Thymus (tissue), 14 donors: ENCODE results near the gene MIX23. TPM values are rescaled to one million over a fixed set of nuclear protein-coding genes. Genes with fewer than 3 reads are reported as not detected.
A peak's percentile ranks its signal among the peaks of the same experiment; 100 is the strongest.

Source experiments
- DNase-seq, 9 donors: peaks; one replicate each; pipeline ENCODE4 v3.0.0-alpha.2; 2013; ENCODE audit warnings: low spot score in 9 of 9, low read depth in 6 of 9, missing footprints in 1 of 9
- H3K27ac ChIP-seq, 2 donors: one replicate each; pipeline ENCODE4 v1.5.1; 2013; ENCODE audit warnings: control low read depth in 1 of 2, low read depth in 1 of 2, low read length in 1 of 2, mild to moderate bottlenecking in 1 of 2, moderate library complexity in 1 of 2
- H3K27me3 ChIP-seq, 2 donors: one replicate each; pipeline ENCODE4 v1.5.1; 2013; ENCODE audit warnings: low read length in 1 of 2; ENCODE audit not compliant: control insufficient read depth in 2 of 2, insufficient read depth in 1 of 2
- H3K36me3 ChIP-seq, 2 donors: one replicate each; pipeline ENCODE4 v1.5.1; 2013; ENCODE audit warnings: low read length in 1 of 2, mild to moderate bottlenecking in 1 of 2, moderate library complexity in 1 of 2; ENCODE audit not compliant: control insufficient read depth in 2 of 2, insufficient read depth in 2 of 2
- H3K4me1 ChIP-seq, 2 donors: one replicate each; pipeline ENCODE4 v1.5.1; 2013; ENCODE audit warnings: low read length in 2 of 2; ENCODE audit not compliant: control insufficient read depth in 2 of 2, insufficient read depth in 2 of 2
- H3K4me3 ChIP-seq, 2 donors: one replicate each; pipeline ENCODE4 v1.5.1; 2013; ENCODE audit warnings: low read length in 2 of 2, control low read depth in 1 of 2, mild to moderate bottlenecking in 1 of 2
- H3K9me3 ChIP-seq, 2 donors: one replicate each; pipeline ENCODE4 v1.5.1; 2013; ENCODE audit warnings: low read length in 1 of 2, mild to moderate bottlenecking in 1 of 2; ENCODE audit not compliant: control insufficient read depth in 2 of 2, insufficient read depth in 1 of 2
- WGBS: extraction: QIAGEN DNeasy Blood & Tissue Kit; methylation state at CpG from one replicate; pipeline ENCODE4 v1.1.7; 2013; 5-methylcytosine and 5-hydroxymethylcytosine counted together
- long read RNA-seq, 10 donors: transcript quantifications; one replicate each; lab custom pipeline, GENCODE V29; 2026
- polyA plus RNA-seq: library from polyadenylated mRNA; stranded (reverse); fragments of 200-250 nt; gene quantifications from one replicate; pipeline ENCODE4 v1.2.3, GENCODE V29; 2013
- total RNA-seq: library from RNA; stranded (reverse); fragments of 120-200 nt; gene quantifications from one replicate; pipeline ENCODE4 v1.2.4, GENCODE V29; 2013
- donor health status: healthy.

MIX23 gene
- total RNA-seq: 40.1 TPM
- 33.8 TPM for polyA plus RNA-seq
- long read RNA-seq, donor 1, partial matches to known transcripts: 0 of 2 reads
- long read RNA-seq, donor 1, other reads (novel, unspliced or antisense): 0 of 2 reads
- long read RNA-seq, donor 2, transcript CCDC58-207 (3 exons, 683 nt): minor isoform, 5 of 20 reads
- long read RNA-seq, donor 2, transcript CCDC58-201 (5 exons, 720 nt): major isoform, 14 of 20 reads
- long read RNA-seq, donor 2, partial matches to known transcripts: 0 of 20 reads
- long read RNA-seq, donor 2, other reads (novel, unspliced or antisense): 0 of 20 reads
- long read RNA-seq, donor 3, transcript CCDC58-201 (5 exons, 720 nt): major isoform, 21 of 31 reads
- long read RNA-seq, donor 3, transcript CCDC58-207 (3 exons, 683 nt): minor isoform, 9 of 31 reads
- long read RNA-seq, donor 3, partial matches to known transcripts: 0 of 31 reads
- long read RNA-seq, donor 3, other reads (novel, unspliced or antisense): 0 of 31 reads
- long read RNA-seq, donor 4, transcript CCDC58-201 (5 exons, 720 nt): major isoform, 12 of 13 reads
- long read RNA-seq, donor 4, partial matches to known transcripts: 0 of 13 reads
- long read RNA-seq, donor 4, other reads (novel, unspliced or antisense): 0 of 13 reads
- long read RNA-seq, donor 5, transcript CCDC58-201 (5 exons, 720 nt): major isoform, 33 of 57 reads
- long read RNA-seq, donor 5, transcript CCDC58-207 (3 exons, 683 nt): minor isoform, 14 of 57 reads
- long read RNA-seq, donor 5, partial matches to known transcripts: 7 of 57 reads
- long read RNA-seq, donor 5, other reads (novel, unspliced or antisense): 0 of 57 reads
- long read RNA-seq, donor 6, transcript CCDC58-201 (5 exons, 720 nt): major isoform, 10 of 15 reads
- long read RNA-seq, donor 6, partial matches to known transcripts: 0 of 15 reads
- long read RNA-seq, donor 6, other reads (novel, unspliced or antisense): 0 of 15 reads
- long read RNA-seq, donor 7, transcript CCDC58-201 (5 exons, 720 nt): major isoform, 12 of 16 reads
- long read RNA-seq, donor 7, partial matches to known transcripts: 0 of 16 reads
- long read RNA-seq, donor 7, other reads (novel, unspliced or antisense): 0 of 16 reads
- long read RNA-seq, donor 8, partial matches to known transcripts: 0 of 5 reads
- long read RNA-seq, donor 8, other reads (novel, unspliced or antisense): 0 of 5 reads
- long read RNA-seq, donor 9, transcript CCDC58-201 (5 exons, 720 nt): major isoform, 6 of 6 reads
- long read RNA-seq, donor 9, partial matches to known transcripts: 0 of 6 reads
- long read RNA-seq, donor 9, other reads (novel, unspliced or antisense): 0 of 6 reads
- long read RNA-seq, donor 10, transcript CCDC58-201 (5 exons, 720 nt): major isoform, 9 of 128 reads
- long read RNA-seq, donor 10, partial matches to known transcripts: 54 of 128 reads
- long read RNA-seq, donor 10, other reads (novel, unspliced or antisense): 63 of 128 reads

- Histone ChIP-seq H3K27me3 (no peaks in the 10 kb centered on the region), H3K27ac (peak within 1 kb of the TSS; percentile 82 to 90), H3K4me1 (peaks cover 2 to 12% of the 10 kb centered on the region in 2 donors), H3K4me3 (peak within 1 kb of the TSS; percentile 73 to 92), H3K9me3 (no peaks in the 10 kb centered on the region), H3K36me3 (no peaks in the 10 kb centered on the region)
- WGBS: under 1% methylated on average over 31 of the region's 31 CpGs
- peak; percentile 67 to 93 (median 80) for DNase-seq
Measured at GRCh38 chr3:122382888-122383666, at the start of gene MIX23. Gene MIX23 (minus strand): TSS chr3:122383231. CDS start chr3:122383224, 7 bp downstream.

DNA sequence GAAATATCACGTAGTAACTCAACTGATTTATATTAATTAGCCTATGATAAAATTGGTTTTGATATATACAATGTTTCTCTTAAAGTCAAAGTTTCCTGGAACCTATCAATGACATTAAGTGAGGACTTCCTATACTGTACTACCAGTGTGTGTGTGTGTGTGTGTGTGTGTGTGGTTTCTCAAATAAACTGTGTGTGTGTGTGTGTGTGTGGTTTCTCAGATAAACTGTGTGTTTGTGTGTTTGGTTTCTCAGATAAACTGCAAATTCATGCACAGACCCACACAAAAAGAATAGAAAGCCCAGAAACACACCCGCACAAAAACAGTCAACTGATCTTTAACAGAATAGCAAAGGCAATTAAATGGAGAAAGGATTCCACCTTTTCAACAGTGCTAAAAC, 47.3 kb upstream of the MIX23 start:
- Histone ChIP-seq H3K27ac (no peak overlapping the region), H3K4me1 (no peaks in the 10 kb centered on the region), H3K36me3 (peaks cover 14 to 50% of the 10 kb centered on the region in 2 donors), H3K9me3 (no peaks in the 10 kb centered on the region), H3K4me3 (no peak overlapping the region), H3K27me3 (no peaks in the 10 kb centered on the region)
- WGBS: 98% methylated on average over 2 of the region's 2 CpGs
- no peak for DNase-seq

DNA sequence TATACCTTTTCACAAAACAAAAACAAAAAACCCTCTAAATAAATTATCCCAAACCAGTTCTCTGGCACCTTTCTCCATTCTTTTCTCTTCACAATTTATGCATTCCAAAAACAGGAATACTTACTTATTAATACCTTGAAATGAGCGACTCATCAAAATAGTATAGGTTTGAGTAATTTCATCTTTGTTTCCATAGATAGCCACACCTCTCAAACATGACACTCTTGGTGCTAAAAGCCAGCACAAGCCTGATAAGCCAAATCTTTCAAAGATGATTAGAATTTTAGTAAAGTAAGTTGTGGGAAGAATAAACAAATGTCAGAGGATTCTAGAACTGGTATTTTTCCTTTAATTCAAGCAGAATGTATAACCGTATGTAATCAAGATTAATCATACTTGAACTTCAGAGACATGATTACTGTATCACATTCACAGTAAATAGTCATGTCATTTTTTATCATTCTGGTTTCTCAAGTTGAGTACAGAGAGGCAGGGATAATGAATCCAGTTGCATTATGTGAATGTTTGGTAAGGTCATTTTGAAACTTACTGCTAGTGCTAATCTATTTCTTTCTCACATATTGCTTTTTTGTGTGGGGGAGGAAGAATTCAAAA, 44.9 kb upstream of the MIX23 start:
- no peak overlapping the region for H3K4me3 ChIP-seq
- no peaks in the 10 kb centered on the region for H3K9me3 ChIP-seq
- H3K27me3 ChIP-seq: no peaks in the 10 kb centered on the region
- H3K36me3 ChIP-seq: peaks cover 12 to 46% of the 10 kb centered on the region in 2 donors
- H3K27ac ChIP-seq: no peak overlapping the region
- DNase-seq: no peak
- H3K4me1 ChIP-seq: no peaks in the 10 kb centered on the region
- 96% methylated on average over 2 of the region's 2 CpGs for WGBS

- Histone ChIP-seq H3K9me3 (no peaks in the 10 kb centered on the region), H3K27ac (no peak overlapping the region), H3K36me3 (peaks cover 11 to 31% of the 10 kb centered on the region in 2 donors), H3K27me3 (no peaks in the 10 kb centered on the region), H3K4me3 (no peak overlapping the region), H3K4me1 (peaks cover 4 to 6% of the 10 kb centered on the region in 2 donors)
- 97% methylated on average over 2 of the region's 2 CpGs for WGBS
- DNase-seq: no peak
Measured at GRCh38 chr3:122421836-122422235, 38.8 kb upstream of the MIX23 start.

DNA sequence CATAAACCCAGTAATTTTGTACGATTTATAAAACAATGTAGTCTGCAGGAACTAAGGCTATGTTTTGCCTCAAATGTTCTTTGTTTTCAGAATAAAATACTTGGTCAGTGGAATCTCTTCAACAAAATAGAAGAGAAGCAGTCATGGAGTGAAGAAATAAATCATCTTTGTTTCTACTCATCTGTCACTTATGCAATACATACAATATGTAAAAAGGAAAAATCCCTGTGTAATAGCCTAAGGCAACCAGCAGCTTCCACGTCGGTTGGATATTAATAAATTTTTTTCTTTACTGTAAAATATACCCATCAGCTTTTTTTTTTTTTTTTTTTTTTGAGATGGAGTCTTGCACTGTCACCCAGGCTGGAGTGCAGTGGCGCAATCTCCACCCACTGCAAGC, 38.1 kb upstream of the MIX23 start:
- peaks cover 4 to 6% of the 10 kb centered on the region in 2 donors for H3K4me1 ChIP-seq
- H3K27ac ChIP-seq: no peak overlapping the region
- DNase-seq: no peak
- H3K36me3 ChIP-seq: peaks cover 7 to 24% of the 10 kb centered on the region in 2 donors
- H3K9me3 ChIP-seq: no peaks in the 10 kb centered on the region
- H3K4me3 ChIP-seq: no peak overlapping the region
- no peaks in the 10 kb centered on the region for H3K27me3 ChIP-seq
- WGBS: 99% methylated on average over 4 of the region's 4 CpGs

DNA sequence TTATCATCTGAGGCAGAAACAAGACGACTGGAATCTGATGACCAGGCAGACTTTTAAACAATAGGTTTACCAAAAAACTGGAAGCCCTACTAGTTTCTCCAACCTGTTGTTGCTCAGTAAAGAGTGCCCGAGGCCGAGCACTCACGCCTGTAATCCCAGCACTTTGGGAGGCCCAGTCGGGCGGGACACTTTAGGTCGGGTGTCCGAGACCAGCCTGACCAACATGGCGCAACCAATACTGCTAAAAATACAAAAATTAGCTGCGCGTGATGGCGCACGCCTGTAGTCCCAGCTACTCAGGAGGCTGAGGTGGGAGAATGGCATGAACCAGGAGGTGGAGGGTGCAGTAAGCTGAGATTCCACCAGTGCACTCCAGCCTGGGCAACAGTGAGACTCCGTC, 33.9 kb upstream of the MIX23 start:
- H3K36me3 ChIP-seq: peaks cover 2 to 3% of the 10 kb centered on the region in 2 donors
- 75% methylated on average over 14 of the region's 14 CpGs for WGBS
- H3K27me3 ChIP-seq: no peaks in the 10 kb centered on the region
- H3K4me3 ChIP-seq: peak overlapping the region; percentile 72 to 95
- DNase-seq: no peak
- peaks cover 13 to 15% of the 10 kb centered on the region in 2 donors for H3K4me1 ChIP-seq
- no peaks in the 10 kb centered on the region for H3K9me3 ChIP-seq
- H3K27ac ChIP-seq: peak overlapping the region in 1 of 2 donors; percentile 98

DNA sequence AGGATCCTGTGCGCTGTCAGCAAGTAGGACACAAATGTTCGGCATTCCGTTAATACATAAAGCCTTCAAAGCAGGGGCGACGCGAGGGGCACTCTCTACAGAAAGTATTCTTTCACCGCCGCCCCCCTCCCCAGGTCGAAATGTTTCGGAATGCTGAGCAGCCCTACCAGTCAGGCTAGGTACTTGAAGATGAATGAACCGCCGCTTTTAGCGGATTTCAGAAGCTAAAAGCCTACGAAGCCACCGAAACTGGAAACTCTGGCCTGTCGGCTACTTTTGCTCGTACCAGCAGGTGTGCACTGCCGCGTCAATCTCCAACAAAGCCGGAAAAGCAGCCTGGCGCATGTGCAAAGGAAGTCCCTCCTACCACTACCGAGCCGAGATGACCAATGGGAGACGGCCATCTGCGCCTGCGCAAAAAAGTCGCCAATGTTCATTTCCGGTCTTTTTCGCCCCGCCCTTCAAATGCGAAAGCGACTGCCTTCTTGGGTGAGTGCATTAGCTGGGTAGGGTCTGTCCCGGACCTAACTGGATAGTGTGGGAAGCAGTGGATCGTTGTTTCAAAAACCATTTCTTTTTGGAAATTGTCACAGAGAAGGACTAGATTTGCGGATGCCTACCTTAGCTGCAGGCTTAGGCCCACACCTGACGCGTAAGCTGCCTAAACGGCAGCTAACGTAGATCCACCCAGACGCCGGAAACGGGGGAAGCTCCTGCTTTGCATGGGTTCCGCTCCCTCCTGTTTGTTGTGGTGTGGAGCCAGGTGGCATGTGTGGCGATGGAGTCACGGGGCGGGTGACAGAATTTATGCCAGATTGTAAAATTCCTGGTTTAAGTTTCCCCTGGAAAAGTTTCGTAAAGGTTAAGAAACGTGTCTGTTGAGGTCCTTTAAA, 33.0 kb upstream of the MIX23 start, which contains the start of gene WDR5B:
Gene WDR5B, minus strand, starts transcription at position 301 of the 893 bp plus-strand sequence. CDS start 534 bp downstream, outside the sequence.
- H3K27ac ChIP-seq: peak within 1 kb of the TSS; percentile 98
- peak; percentile 95 to 100 (median 98) for DNase-seq
- peaks cover 0 to 3% of the 10 kb centered on the region in 2 donors for H3K36me3 ChIP-seq
- H3K4me1 ChIP-seq: peaks cover 13 to 15% of the 10 kb centered on the region in 2 donors
- H3K9me3 ChIP-seq: no peaks in the 10 kb centered on the region
- H3K4me3 ChIP-seq: peak within 1 kb of the TSS; percentile 72 to 95
- WGBS: under 1% methylated on average over 48 of the region's 48 CpGs
- no peaks in the 10 kb centered on the region for H3K27me3 ChIP-seq
